ENCODE data around the gene FNDC11.

FNDC11 gene

DNA sequence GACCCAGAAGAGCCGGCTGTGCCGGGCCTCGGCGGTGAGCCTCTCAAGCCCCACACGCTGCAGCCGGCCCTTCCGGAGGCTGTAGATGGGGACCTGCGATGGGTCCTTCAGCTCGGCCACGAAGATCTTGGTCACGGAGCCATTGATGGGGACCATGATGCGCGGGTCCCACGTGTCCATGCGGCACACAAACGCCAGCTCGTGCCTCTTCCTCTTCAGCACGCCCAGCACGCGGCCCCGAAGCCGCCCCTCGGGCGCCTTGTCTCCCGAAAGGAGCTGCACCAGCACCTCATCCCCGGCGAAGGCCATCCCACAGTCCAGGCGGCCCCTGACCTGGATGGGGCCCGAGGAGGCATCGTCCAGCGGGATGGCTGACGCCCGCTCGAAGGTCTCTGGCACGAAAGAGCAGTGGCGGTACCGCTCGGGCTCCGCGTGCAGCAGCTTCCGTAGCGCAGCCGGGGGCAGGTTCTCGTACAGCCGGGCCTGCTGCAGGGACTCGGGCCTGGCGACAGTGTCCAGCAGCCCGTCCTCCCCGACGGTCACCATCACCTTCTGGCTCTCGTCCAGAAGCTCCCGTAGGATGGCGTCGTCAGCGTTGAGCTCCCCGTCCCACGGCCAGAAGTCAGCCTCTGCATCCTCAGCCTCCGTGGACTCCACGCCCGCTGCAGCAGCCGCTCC lies 11.2 kb downstream of the FNDC11 start:
- H3K4me3 ChIP-seq (replicated peaks; ENCODE audit: insufficient read depth, low read length): no peak overlapping the region
- peaks cover 23% of the 10 kb centered on the region for H3K27me3 ChIP-seq (ENCODE audit: insufficient read depth, poor library complexity, severe bottlenecking)
- no peak overlapping the region for H3K27ac ChIP-seq (replicated peaks)
- DNase-seq (ENCODE audit: low read depth in 1 of 2, low spot score in 1 of 2): no peak
- no peak for TF ChIP-seq GABPA (IDR thresholded peaks at IDR 0.05; ENCODE audit: low read depth)

DNA sequence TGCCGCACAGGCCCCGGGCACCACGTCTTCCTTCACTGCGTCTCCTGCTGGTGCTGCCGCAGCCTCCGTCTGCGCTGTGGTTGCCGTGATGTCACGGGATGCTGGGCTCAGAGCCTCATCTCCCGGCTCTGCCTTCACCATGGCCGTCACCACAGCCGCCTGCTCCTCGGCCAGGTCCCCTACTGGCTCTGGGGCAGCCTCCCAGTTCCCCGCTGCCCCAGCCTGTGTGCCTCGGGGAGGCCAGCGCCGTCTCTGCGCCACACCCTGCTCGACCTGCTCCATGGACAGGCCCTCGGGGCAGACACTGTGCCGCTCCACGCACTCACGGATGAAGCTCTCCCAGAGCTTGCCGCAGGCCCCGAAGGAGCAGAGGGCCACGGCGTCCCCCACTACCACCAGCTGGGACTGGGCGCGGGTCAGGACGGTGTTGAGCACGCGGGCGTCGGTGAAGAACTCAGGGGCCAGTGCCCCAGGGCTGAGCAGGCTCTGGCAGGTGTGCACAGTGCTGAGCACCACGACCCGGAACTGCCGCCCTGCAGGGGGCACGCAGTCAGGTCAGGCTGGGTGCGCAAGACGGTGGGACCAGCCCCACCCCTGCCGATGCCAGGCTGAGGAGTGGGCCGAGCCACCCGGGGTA lies 11.9 kb downstream of the FNDC11 start:
- TF ChIP-seq, protein P1, sequence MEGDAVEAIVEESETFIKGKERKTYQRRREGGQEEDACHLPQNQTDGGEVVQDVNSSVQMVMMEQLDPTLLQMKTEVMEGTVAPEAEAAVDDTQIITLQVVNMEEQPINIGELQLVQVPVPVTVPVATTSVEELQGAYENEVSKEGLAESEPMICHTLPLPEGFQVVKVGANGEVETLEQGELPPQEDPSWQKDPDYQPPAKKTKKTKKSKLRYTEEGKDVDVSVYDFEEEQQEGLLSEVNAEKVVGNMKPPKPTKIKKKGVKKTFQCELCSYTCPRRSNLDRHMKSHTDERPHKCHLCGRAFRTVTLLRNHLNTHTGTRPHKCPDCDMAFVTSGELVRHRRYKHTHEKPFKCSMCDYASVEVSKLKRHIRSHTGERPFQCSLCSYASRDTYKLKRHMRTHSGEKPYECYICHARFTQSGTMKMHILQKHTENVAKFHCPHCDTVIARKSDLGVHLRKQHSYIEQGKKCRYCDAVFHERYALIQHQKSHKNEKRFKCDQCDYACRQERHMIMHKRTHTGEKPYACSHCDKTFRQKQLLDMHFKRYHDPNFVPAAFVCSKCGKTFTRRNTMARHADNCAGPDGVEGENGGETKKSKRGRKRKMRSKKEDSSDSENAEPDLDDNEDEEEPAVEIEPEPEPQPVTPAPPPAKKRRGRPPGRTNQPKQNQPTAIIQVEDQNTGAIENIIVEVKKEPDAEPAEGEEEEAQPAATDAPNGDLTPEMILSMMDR (IDR thresholded peaks at IDR 0.05; ENCODE audit: insufficient read depth, low read length): no peak
- Histone ChIP-seq H3K27ac (replicated peaks) (no peak overlapping the region), H3K27me3 (ENCODE audit: insufficient read depth, poor library complexity, severe bottlenecking) (peaks cover 28% of the 10 kb centered on the region), H3K4me3 (replicated peaks; ENCODE audit: insufficient read depth, low read length) (no peak overlapping the region)
- no peak for DNase-seq (ENCODE audit: low read depth in 1 of 2, low spot score in 1 of 2)

DNA sequence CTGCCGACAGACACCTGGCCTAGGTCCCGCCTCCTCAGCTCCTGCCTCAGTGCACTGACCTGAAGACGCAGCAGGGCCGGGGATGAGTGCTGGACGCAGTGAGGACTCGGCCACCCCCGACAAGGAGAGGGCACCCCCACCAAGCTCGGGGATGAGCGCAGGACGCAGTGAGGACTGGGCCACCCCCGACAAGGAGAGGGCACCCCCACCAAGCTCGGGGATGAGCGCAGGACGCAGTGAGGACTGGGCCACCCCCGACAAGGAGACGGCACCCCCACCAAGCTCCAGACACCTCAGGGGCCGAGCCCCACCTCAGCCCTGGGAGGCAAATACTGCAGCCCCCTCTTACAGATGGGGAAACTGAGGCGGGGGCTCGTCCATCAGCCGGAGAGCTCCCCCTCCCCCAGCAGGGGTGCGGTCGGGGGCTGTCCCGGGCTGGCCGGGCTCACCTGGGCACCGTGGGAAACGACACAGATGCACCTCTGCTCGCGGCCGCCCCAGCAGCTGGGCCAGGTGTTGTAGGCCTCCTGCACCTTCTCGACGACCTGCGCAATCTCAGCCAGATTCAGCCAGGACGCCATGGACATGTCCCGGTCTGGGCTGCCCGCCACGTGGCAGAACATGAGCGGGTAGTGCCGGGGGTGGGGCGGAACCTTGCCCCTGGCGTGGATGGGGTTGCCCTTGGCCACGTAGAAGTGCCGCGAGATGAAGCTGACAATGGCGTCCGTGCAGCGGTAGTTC lies 12.6 kb downstream of the FNDC11 start:
- no peak for DNase-seq (ENCODE audit: low read depth in 1 of 2, low spot score in 1 of 2)
- Histone ChIP-seq H3K27ac (replicated peaks) (no peak overlapping the region), H3K27me3 (ENCODE audit: insufficient read depth, poor library complexity, severe bottlenecking) (peaks cover 28% of the 10 kb centered on the region), H3K4me3 (replicated peaks; ENCODE audit: insufficient read depth, low read length) (no peak overlapping the region)
- TF ChIP-seq SPI1 (IDR thresholded peaks at IDR 0.05; ENCODE audit: borderline replicate concordance, low read depth) (no peak), POLR2AphosphoS5 (IDR thresholded peaks at IDR 0.05; ENCODE audit: low read depth) (no peak), GABPA (IDR thresholded peaks at IDR 0.05; ENCODE audit: low read depth) (no peak)
- TF ChIP-seq, protein P1 (IDR thresholded peaks at IDR 0.05; ENCODE audit: insufficient read depth, low read length): no peak
- TF ChIP-seq, protein P2, sequence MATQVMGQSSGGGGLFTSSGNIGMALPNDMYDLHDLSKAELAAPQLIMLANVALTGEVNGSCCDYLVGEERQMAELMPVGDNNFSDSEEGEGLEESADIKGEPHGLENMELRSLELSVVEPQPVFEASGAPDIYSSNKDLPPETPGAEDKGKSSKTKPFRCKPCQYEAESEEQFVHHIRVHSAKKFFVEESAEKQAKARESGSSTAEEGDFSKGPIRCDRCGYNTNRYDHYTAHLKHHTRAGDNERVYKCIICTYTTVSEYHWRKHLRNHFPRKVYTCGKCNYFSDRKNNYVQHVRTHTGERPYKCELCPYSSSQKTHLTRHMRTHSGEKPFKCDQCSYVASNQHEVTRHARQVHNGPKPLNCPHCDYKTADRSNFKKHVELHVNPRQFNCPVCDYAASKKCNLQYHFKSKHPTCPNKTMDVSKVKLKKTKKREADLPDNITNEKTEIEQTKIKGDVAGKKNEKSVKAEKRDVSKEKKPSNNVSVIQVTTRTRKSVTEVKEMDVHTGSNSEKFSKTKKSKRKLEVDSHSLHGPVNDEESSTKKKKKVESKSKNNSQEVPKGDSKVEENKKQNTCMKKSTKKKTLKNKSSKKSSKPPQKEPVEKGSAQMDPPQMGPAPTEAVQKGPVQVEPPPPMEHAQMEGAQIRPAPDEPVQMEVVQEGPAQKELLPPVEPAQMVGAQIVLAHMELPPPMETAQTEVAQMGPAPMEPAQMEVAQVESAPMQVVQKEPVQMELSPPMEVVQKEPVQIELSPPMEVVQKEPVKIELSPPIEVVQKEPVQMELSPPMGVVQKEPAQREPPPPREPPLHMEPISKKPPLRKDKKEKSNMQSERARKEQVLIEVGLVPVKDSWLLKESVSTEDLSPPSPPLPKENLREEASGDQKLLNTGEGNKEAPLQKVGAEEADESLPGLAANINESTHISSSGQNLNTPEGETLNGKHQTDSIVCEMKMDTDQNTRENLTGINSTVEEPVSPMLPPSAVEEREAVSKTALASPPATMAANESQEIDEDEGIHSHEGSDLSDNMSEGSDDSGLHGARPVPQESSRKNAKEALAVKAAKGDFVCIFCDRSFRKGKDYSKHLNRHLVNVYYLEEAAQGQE (IDR thresholded peaks at IDR 0.05; ENCODE audit: insufficient replicate concordance, low read depth): no peak

DNA sequence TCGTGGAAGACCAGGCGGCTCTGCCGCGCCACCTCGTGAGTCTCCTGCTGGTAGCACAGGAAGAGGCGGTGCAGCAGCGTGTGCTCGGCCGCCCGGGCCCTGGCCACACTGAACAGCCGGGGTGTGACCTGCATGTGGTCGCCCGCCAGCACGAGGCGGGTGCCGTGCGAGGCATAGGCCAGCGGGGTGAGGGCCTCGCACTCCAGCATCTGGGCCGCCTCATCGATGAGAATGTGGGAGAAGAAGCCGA lies 13.1 kb downstream of the FNDC11 start:
- TF ChIP-seq GABPA (IDR thresholded peaks at IDR 0.05; ENCODE audit: low read depth): no peak
- TF ChIP-seq, protein P1 (IDR thresholded peaks at IDR 0.05; ENCODE audit: insufficient read depth, low read length): peak; percentile 19
- no peak for TF ChIP-seq SPI1 (IDR thresholded peaks at IDR 0.05; ENCODE audit: borderline replicate concordance, low read depth)
- TF ChIP-seq POLR2AphosphoS5 (IDR thresholded peaks at IDR 0.05; ENCODE audit: low read depth): 0 out of 2 replicates have a peak, but pooled peaks have one; percentile 2
- peaks cover 29% of the 10 kb centered on the region for H3K27me3 ChIP-seq (ENCODE audit: insufficient read depth, poor library complexity, severe bottlenecking)
- no peak overlapping the region for H3K27ac ChIP-seq (replicated peaks)
- peak in 1 of 2 experiments; percentile 66 for DNase-seq (ENCODE audit: low read depth in 1 of 2, low spot score in 1 of 2)
- H3K4me3 ChIP-seq (replicated peaks; ENCODE audit: insufficient read depth, low read length): no peak overlapping the region
